ENCODE measurements around the gene NFIB. TPM values are rescaled to one million over a fixed set of nuclear protein-coding genes. Genes with fewer than 3 reads are reported as not detected.

Gene NFIB
- total and polyA plus RNA-seq, 2 of the 8 experiments (the other 6 are each of a cell fraction or from before 2014, with no cell fraction given), result 2.6 to 13.1 TPM

GRCh38 chr9:14311956-14312685 is 1.8 kb downstream of the NFIB start (continued):
- TF ChIP-seq CBX5 (IDR thresholded peaks at IDR 0.05; ENCODE audit: low read depth, low read length), result no peak
